Measurements from ENCODE around the gene SND1.

SND1 gene

GRCh38 chr7:128033246-128033645, 381.3 kb downstream of the SND1 start:
- FAIRE-seq (no peak), DNase-seq (ENCODE audit: insufficient read length, low spot score) (no peak)
- TF ChIP-seq CTCF (IDR thresholded peaks at IDR 0.05; ENCODE audit: insufficient read depth, missing control alignments) = no peak

GRCh38 chr7:128034825-128035224, 382.8 kb downstream of the SND1 start:
- TF ChIP-seq CTCF (IDR thresholded peaks at IDR 0.05; ENCODE audit: insufficient read depth, missing control alignments) = no peak
- FAIRE-seq (no peak), DNase-seq (ENCODE audit: insufficient read length, low spot score) (no peak)

- peak; percentile 56 for DNase-seq (ENCODE audit: insufficient read length, low spot score)
- FAIRE-seq = peak; percentile 67
- TF ChIP-seq CTCF (IDR thresholded peaks at IDR 0.05; ENCODE audit: insufficient read depth, missing control alignments) = peak; percentile 65
These were observed 383.7 kb downstream of the SND1 start for GRCh38 chr7:128035712-128036111.

- DNase-seq (ENCODE audit: insufficient read length, low spot score) (no peak), FAIRE-seq (no peak)
- no peak for TF ChIP-seq CTCF (IDR thresholded peaks at IDR 0.05; ENCODE audit: insufficient read depth, missing control alignments)
These were observed 384.4 kb downstream of the SND1 start for GRCh38 chr7:128036226-128036940.

- FAIRE-seq = no peak
- no peak for DNase-seq (ENCODE audit: insufficient read length, low spot score)
- TF ChIP-seq CTCF (IDR thresholded peaks at IDR 0.05; ENCODE audit: insufficient read depth, missing control alignments) = no peak
These were observed 385.1 kb downstream of the SND1 start for GRCh38 chr7:128037081-128037480.

GRCh38 chr7:128037880-128038619, 386.1 kb downstream of the SND1 start:
- FAIRE-seq (no peak), DNase-seq (ENCODE audit: insufficient read length, low spot score) (no peak)
- TF ChIP-seq CTCF (IDR thresholded peaks at IDR 0.05; ENCODE audit: insufficient read depth, missing control alignments) = no peak

GRCh38 chr7:128039544-128039953, 387.6 kb downstream of the SND1 start:
- DNase-seq (ENCODE audit: insufficient read length, low spot score) (no peak), FAIRE-seq (no peak)
- no peak for TF ChIP-seq CTCF (IDR thresholded peaks at IDR 0.05; ENCODE audit: insufficient read depth, missing control alignments)

Data from D721Med (cell line).